Melanocyte of skin (primary cell): ENCODE data around the gene HACE1. TPM values are rescaled to one million over a fixed set of nuclear protein-coding genes. Genes with fewer than 3 reads are reported as not detected.

Experiments used
- small RNA-seq, 2 donors: library from RNA; depleted of rRNA; stranded (forward); fragments of <200 nt; gene quantifications; one replicate each; pipeline ENCODE3, GENCODE V24; 2012
- total RNA-seq, 2 donors: library from RNA; depleted of rRNA; stranded (reverse); fragments of >200 nt; gene quantifications; 2 replicates each; pipeline ENCODE4 v1.2.3, GENCODE V29; 2012

HACE1 gene, protein sequence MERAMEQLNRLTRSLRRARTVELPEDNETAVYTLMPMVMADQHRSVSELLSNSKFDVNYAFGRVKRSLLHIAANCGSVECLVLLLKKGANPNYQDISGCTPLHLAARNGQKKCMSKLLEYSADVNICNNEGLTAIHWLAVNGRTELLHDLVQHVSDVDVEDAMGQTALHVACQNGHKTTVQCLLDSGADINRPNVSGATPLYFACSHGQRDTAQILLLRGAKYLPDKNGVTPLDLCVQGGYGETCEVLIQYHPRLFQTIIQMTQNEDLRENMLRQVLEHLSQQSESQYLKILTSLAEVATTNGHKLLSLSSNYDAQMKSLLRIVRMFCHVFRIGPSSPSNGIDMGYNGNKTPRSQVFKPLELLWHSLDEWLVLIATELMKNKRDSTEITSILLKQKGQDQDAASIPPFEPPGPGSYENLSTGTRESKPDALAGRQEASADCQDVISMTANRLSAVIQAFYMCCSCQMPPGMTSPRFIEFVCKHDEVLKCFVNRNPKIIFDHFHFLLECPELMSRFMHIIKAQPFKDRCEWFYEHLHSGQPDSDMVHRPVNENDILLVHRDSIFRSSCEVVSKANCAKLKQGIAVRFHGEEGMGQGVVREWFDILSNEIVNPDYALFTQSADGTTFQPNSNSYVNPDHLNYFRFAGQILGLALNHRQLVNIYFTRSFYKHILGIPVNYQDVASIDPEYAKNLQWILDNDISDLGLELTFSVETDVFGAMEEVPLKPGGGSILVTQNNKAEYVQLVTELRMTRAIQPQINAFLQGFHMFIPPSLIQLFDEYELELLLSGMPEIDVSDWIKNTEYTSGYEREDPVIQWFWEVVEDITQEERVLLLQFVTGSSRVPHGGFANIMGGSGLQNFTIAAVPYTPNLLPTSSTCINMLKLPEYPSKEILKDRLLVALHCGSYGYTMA
- 10 to 100 TPM; 10.7 to 11.0 TPM for total RNA-seq

DNA sequence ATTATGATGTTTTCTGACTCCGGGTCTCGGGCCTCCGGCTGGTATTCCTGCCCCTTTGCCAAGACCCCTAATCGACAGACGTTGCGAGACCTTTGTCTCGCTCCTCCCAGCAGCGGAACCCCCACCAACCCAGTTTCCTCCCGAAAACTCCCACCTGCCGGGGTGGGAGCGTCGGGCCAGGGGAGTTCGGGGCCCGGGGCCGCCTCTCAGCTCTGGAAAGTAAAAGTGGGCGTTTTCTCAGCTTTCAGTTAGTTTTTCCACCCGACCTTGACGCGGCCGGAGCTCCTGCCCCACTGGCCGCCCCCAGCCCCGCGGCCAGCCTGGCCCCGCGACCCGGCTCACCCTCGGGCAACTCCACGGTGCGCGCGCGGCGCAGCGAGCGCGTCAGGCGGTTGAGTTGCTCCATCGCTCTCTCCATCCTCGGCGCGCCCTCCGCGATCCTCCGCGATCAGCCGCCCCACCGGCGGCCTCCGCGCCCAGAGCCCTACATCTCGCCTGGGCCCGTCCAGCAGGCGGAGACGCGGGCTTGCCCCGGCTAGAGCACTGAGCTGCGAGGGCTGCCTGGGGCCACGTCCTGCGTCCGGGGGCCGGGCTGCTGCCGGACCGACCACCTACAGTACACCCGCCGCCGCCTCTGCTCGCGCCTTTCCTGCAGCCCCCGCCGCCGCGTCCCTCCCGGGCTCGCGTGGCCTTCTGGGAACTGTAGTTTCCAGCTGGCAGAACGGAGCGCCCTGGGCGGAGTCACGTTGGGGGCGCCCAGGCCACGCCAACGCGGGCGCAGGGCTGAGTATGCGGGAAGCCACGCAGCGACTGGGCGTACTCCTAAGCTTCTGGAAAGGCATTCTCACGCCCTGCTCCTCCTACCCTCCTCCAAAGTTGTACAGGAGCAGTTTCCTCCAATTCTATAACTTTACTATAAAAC, at the start of gene HACE1:
HACE1 (minus strand) TSS at position 695 of the 922 bp plus-strand sequence; CDS start at position 418, 277 bp downstream.

Small RNA genes within 50 kb of the gene (small RNA-seq; reads per million reads assigned to genes)
- 0 reads per million in 2 donors for gene RNU6-897P

Other genes starting within 250 kb of the HACE1 start
- gene LIN28B, start 97.2 kb upstream of the HACE1 start, total RNA-seq = under 1 TPM in 1 of 2 donors, not detected in 1; under 0.01 TPM